IPS-18a (cell line): Measurements from ENCODE around the gene AUTS2.

ENCODE experiments used
- H3K27ac ChIP-seq: one replicate; pipeline ENCODE4 v1.5.1; 2013; ENCODE audit warnings: low read length
- H3K27me3 ChIP-seq: one replicate; pipeline ENCODE4 v1.6.1; 2013; ENCODE audit warnings: mild to moderate bottlenecking, low read length; ENCODE audit not compliant: control insufficient read depth, insufficient read depth
- H3K36me3 ChIP-seq: one replicate; pipeline ENCODE4 v1.6.1; 2013; ENCODE audit warnings: low read depth, low read length; ENCODE audit not compliant: control insufficient read depth
- H3K4me1 ChIP-seq: one replicate; pipeline ENCODE4 v1.6.1; 2013; ENCODE audit warnings: low read depth, low read length; ENCODE audit not compliant: control insufficient read depth
- H3K4me3 ChIP-seq: one replicate; pipeline ENCODE4 v1.5.1; 2013; ENCODE audit warnings: low read length
- H3K9ac ChIP-seq: one replicate; pipeline ENCODE4 v1.6.1; 2013; ENCODE audit warnings: mild to moderate bottlenecking, low read length, moderate library complexity
- H3K9me3 ChIP-seq: one replicate; pipeline ENCODE4 v1.6.1; 2013; ENCODE audit warnings: low read depth, low read length; ENCODE audit not compliant: control insufficient read depth

The AUTS2 gene

GRCh38 chr7:70336536-70336935 lies 738.3 kb downstream of the AUTS2 start:
- Histone ChIP-seq H3K9me3 (no peaks in the 10 kb centered on the region), H3K9ac (no peak overlapping the region), H3K36me3 (no peaks in the 10 kb centered on the region), H3K27ac (no peak overlapping the region), H3K4me1 (no peaks in the 10 kb centered on the region), H3K4me3 (no peak overlapping the region), H3K27me3 (no peaks in the 10 kb centered on the region)

GRCh38 chr7:70338015-70338414 lies 739.7 kb downstream of the AUTS2 start:
- Histone ChIP-seq H3K27me3 (no peaks in the 10 kb centered on the region), H3K9me3 (no peaks in the 10 kb centered on the region), H3K4me3 (no peak overlapping the region), H3K9ac (no peak overlapping the region), H3K36me3 (no peaks in the 10 kb centered on the region), H3K4me1 (no peaks in the 10 kb centered on the region), H3K27ac (no peak overlapping the region)

DNA sequence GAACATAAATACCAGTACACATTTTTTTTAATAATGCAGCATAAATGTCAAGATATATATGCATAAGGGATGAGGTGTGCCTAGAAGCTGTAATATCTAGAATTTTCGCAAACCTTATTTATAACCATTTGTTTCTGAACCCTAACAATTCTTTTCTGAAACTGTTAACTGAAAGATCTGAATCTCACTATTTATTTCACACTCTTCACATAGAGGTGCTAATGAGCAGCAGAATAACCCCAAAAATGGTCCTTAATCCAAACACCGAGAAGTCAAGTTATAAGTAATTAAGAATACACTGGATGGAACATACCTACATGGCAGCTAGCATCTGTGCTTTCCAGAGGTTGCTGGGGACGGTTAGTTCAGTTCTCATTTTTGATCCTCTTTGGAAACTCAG lies 742.0 kb downstream of the AUTS2 start:
- Histone ChIP-seq H3K4me1 (no peaks in the 10 kb centered on the region), H3K9ac (no peak overlapping the region), H3K4me3 (no peak overlapping the region), H3K36me3 (no peaks in the 10 kb centered on the region), H3K27me3 (no peaks in the 10 kb centered on the region), H3K27ac (no peak overlapping the region), H3K9me3 (no peaks in the 10 kb centered on the region)

DNA sequence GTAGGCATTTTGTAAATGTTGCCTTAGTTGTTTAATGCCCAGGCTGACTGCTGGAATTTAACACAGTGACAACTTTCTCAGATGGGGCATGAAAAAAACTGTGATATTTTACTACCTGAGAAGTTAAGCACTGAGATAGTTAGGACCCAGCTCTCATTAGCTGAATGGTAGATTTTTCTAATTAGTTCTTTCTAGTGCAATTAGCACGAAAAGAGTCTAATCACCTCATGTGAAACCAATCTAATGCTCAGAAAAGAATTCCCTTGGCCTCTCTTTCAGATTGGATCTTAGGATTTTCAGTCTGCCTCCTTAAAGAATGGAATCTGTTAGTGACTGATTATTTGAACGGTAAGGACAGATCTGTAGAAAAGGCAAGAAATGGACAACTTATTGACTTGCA lies 743.2 kb downstream of the AUTS2 start:
- Histone ChIP-seq H3K9me3 (no peaks in the 10 kb centered on the region), H3K4me3 (no peak overlapping the region), H3K36me3 (no peaks in the 10 kb centered on the region), H3K27ac (no peak overlapping the region), H3K9ac (no peak overlapping the region), H3K27me3 (no peaks in the 10 kb centered on the region), H3K4me1 (no peaks in the 10 kb centered on the region)

DNA sequence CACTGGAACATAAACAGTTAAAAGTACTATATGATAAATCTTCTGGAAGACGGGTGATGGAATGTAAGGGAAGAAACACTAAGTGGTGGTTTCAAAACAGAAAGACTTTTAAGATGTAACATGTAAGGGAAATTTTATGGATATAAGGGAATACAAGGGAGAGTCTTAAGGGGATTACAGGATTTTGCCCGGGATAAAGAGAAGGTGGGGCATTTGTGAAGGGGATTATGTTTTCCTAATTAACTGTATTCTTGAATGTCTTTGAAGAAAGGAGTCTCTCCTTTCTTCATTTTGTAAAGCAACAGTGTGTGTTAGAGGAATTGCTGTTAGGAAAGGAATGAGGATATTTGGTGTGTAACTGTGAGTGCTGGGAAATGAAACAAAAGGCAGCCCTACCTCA lies 745.2 kb downstream of the AUTS2 start:
- no peak overlapping the region for H3K27ac ChIP-seq
- no peaks in the 10 kb centered on the region for H3K9me3 ChIP-seq
- no peaks in the 10 kb centered on the region for H3K27me3 ChIP-seq
- H3K36me3 ChIP-seq = no peaks in the 10 kb centered on the region
- no peak overlapping the region for H3K4me3 ChIP-seq
- no peaks in the 10 kb centered on the region for H3K4me1 ChIP-seq
- H3K9ac ChIP-seq = no peak overlapping the region

DNA sequence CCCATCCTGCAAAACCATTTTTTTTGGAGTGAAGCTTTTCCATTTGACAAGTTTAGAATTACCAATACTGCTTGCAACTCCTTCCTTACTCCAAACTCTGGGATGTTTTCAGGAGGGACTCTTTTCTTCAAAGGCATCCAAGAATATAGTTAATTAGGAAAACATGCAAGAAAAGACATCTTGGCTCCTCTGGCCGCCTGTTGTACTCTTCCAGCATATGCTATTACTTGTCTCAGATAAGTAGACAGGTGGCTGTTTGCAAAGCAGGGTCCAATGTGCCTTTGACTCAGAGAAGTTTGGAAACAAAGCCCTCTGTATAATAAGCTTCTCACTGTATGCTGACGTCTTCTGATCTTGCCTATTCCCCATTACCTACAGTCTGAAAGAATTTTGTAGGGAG lies 746.5 kb downstream of the AUTS2 start:
- H3K27ac ChIP-seq = no peak overlapping the region
- H3K27me3 ChIP-seq = no peaks in the 10 kb centered on the region
- H3K9me3 ChIP-seq = no peaks in the 10 kb centered on the region
- no peaks in the 10 kb centered on the region for H3K4me1 ChIP-seq
- no peak overlapping the region for H3K4me3 ChIP-seq
- no peaks in the 10 kb centered on the region for H3K36me3 ChIP-seq
- H3K9ac ChIP-seq = no peak overlapping the region

- Histone ChIP-seq H3K27ac (no peak overlapping the region), H3K36me3 (no peaks in the 10 kb centered on the region), H3K9ac (no peak overlapping the region), H3K9me3 (no peaks in the 10 kb centered on the region), H3K27me3 (no peaks in the 10 kb centered on the region), H3K4me1 (no peaks in the 10 kb centered on the region), H3K4me3 (no peak overlapping the region)
Measured at GRCh38 chr7:70346844-70347462, 748.7 kb downstream of the AUTS2 start.

DNA sequence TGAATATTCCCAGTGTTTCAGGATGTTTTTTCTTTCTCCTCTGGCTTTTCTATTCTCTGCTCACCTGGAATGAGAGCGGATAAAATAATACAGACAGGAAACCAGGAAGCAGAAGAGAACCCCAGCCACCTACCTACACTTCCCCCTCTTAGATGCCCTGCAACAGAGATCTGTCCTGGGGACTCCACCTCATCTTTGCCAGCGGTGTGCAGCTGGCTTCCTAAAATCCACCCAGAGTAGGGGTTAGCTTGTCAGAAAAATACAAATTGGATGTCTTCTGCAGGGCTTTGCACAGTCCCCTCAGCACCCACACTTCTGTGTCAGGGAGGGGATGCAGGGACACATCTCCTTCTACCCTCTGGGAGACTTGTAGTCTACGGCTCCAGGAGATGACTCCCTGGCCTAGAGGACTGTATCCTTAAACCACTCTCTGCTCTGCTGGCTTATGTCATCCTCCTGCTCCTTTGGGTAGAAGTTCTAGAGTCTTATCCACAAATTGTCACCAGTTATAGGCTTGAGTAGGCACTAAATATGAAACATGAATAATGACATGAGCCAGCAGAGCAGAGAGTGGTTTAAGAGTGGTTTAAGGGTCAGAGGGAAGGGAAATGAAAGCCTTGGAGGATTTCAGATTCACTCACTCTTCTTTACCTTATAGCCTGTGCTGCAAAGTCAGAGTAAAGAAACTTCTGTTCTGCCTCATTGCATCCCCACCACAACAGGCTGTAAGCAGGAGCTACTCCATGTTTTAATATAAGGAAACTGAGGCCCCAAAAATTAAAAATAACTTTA lies 749.4 kb downstream of the AUTS2 start:
- Histone ChIP-seq H3K9ac (no peak overlapping the region), H3K4me3 (no peak overlapping the region), H3K4me1 (no peaks in the 10 kb centered on the region), H3K27ac (no peak overlapping the region), H3K9me3 (no peaks in the 10 kb centered on the region), H3K36me3 (no peaks in the 10 kb centered on the region), H3K27me3 (no peaks in the 10 kb centered on the region)

- Histone ChIP-seq H3K4me1 (no peaks in the 10 kb centered on the region), H3K9ac (no peak overlapping the region), H3K4me3 (no peak overlapping the region), H3K27me3 (no peaks in the 10 kb centered on the region), H3K36me3 (no peaks in the 10 kb centered on the region), H3K9me3 (no peaks in the 10 kb centered on the region), H3K27ac (no peak overlapping the region)
Measured at GRCh38 chr7:70349031-70349430, 750.8 kb downstream of the AUTS2 start.

DNA sequence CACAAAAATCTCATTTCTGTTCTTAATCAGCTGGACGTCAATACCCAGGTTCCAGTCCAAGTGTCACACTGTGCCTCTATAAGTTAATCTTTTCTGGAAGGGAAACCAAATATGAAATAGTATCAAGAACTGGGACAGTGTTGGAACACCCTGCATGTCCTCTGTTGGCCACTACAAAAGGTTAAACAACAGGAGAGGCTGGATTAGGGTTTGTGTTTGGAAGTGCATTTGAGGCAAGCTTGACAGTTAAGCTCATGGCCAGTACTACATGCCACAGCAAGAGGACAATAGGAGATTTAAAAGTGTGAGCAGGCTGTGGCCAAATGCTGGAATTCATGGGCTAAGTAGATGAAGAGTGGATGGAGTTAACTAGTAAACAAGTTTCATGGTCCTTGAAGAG lies 751.5 kb downstream of the AUTS2 start:
- Histone ChIP-seq H3K27me3 (no peaks in the 10 kb centered on the region), H3K9ac (no peak overlapping the region), H3K36me3 (no peaks in the 10 kb centered on the region), H3K4me3 (no peak overlapping the region), H3K27ac (no peak overlapping the region), H3K9me3 (no peaks in the 10 kb centered on the region), H3K4me1 (no peaks in the 10 kb centered on the region)

DNA sequence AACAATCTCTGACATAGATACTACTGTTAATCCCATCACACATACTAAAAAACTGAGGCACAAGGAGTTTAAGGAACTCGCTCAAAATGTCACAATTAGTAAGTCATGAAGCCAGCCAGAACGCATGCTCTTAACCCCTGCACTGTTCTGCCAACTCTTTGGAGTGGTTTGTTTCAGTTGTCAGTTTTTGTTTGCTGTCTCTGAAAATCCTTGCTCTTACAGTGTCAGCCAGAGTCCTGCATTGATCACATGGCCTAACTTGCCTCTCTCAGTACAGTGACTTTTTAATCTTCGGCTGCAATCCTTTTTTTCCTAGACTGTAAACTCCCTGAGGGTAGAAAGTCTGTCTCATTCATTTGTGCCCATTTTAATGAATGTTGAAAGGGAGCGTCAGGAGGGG lies 753.8 kb downstream of the AUTS2 start:
- no peaks in the 10 kb centered on the region for H3K9me3 ChIP-seq
- H3K4me1 ChIP-seq = peaks cover 8% of the 10 kb centered on the region
- no peak overlapping the region for H3K4me3 ChIP-seq
- no peaks in the 10 kb centered on the region for H3K27me3 ChIP-seq
- H3K27ac ChIP-seq = no peak overlapping the region
- H3K36me3 ChIP-seq = no peaks in the 10 kb centered on the region
- no peak overlapping the region for H3K9ac ChIP-seq

- Histone ChIP-seq H3K27ac (no peak overlapping the region), H3K9me3 (no peaks in the 10 kb centered on the region), H3K9ac (no peak overlapping the region), H3K4me1 (peaks cover 8% of the 10 kb centered on the region), H3K36me3 (no peaks in the 10 kb centered on the region), H3K4me3 (no peak overlapping the region), H3K27me3 (no peaks in the 10 kb centered on the region)
Measured at GRCh38 chr7:70352906-70353305, 754.6 kb downstream of the AUTS2 start.
